PFSK-1 (cell line): ENCODE results near the gene TMUB1.

ENCODE experiments used
- FOXP2 ChIP-seq: optimal IDR thresholded peaks from 2 replicates; pipeline ENCODE3; 2011; ENCODE audit warnings: borderline replicate concordance, control low read depth, inconsistent platforms; ENCODE audit not compliant: insufficient read depth; ENCODE audit errors: extremely low read length, extremely low read depth
- POLR2AphosphoS5 ChIP-seq: IDR thresholded peaks from 2 replicates; pipeline ENCODE4 v1.6.1; 2012; ENCODE audit warnings: low read depth, mild to moderate bottlenecking, control low read depth, low read length, moderate library complexity
- REST ChIP-seq, 2 experiments: IDR thresholded peaks; 2 replicates each; pipeline versions ENCODE4 v1.6.1 to v1.8.0; 2011 to 2012; ENCODE audit warnings: low read depth in 2 of 2, low read length in 2 of 2, control low read depth in 1 of 2, inconsistent platforms in 1 of 2, mild to moderate bottlenecking in 1 of 2, moderate library complexity in 1 of 2; ENCODE audit not compliant: insufficient read depth in 1 of 2
- SIN3A ChIP-seq: IDR thresholded peaks from 2 replicates; pipeline ENCODE4 v1.6.1; 2012; ENCODE audit warnings: mild to moderate bottlenecking, low read length, moderate library complexity, borderline replicate concordance; ENCODE audit not compliant: insufficient read depth
- TAF1 ChIP-seq: IDR thresholded peaks from 2 replicates; pipeline ENCODE4 v1.6.1; 2012; ENCODE audit warnings: low read length, control low read depth, borderline replicate concordance; ENCODE audit not compliant: insufficient read depth

The TMUB1 gene

GRCh38 chr7:151123822-151124464, 40.6 kb upstream of the TMUB1 start:
- TF ChIP-seq FOXP2 (no peak), TAF1 (no peak), SIN3A (no peak), REST (IDR thresholded peaks at IDR 0.05; ENCODE audit: insufficient read depth in 1 of 2, low read depth in 2 of 2, low read length in 2 of 2) (no peak), POLR2AphosphoS5 (no peak)

GRCh38 chr7:151123158-151123821, 40.0 kb upstream of the TMUB1 start:
- no peak for TF ChIP-seq TAF1

GRCh38 chr7:151122796-151123157, 39.5 kb upstream of the TMUB1 start:
- no peak for TF ChIP-seq TAF1
- TF ChIP-seq FOXP2: no peak
- TF ChIP-seq REST (IDR thresholded peaks at IDR 0.05; ENCODE audit: insufficient read depth in 1 of 2, low read depth in 2 of 2, low read length in 2 of 2): no peak
- TF ChIP-seq SIN3A: no peak
- no peak for TF ChIP-seq POLR2AphosphoS5

GRCh38 chr7:151122276-151122675, 39.0 kb upstream of the TMUB1 start:
- TF ChIP-seq SIN3A (no peak), FOXP2 (no peak), POLR2AphosphoS5 (no peak), REST (IDR thresholded peaks at IDR 0.05; ENCODE audit: insufficient read depth in 1 of 2, low read depth in 2 of 2, low read length in 2 of 2) (no peak), TAF1 (no peak)

GRCh38 chr7:151121380-151122170, 38.3 kb upstream of the TMUB1 start:
- TF ChIP-seq SIN3A (no peak), TAF1 (no peak), POLR2AphosphoS5 (no peak), REST (IDR thresholded peaks at IDR 0.05; ENCODE audit: insufficient read depth in 1 of 2, low read depth in 2 of 2, low read length in 2 of 2) (no peak), FOXP2 (no peak)
